NCI-H2107 treated with DMSO at 0.1 percent for 48 hours (cell line): ENCODE measurements around the gene SH3GL3.
A peak's percentile ranks its signal among the peaks of the same experiment; 100 is the strongest.

Source experiments
- DNase-seq: peaks from one replicate; lab custom pipeline; 2025; ENCODE audit not compliant: unreplicated experiment; lab: John Stamatoyannopoulos, UW

Gene SH3GL3

DNA sequence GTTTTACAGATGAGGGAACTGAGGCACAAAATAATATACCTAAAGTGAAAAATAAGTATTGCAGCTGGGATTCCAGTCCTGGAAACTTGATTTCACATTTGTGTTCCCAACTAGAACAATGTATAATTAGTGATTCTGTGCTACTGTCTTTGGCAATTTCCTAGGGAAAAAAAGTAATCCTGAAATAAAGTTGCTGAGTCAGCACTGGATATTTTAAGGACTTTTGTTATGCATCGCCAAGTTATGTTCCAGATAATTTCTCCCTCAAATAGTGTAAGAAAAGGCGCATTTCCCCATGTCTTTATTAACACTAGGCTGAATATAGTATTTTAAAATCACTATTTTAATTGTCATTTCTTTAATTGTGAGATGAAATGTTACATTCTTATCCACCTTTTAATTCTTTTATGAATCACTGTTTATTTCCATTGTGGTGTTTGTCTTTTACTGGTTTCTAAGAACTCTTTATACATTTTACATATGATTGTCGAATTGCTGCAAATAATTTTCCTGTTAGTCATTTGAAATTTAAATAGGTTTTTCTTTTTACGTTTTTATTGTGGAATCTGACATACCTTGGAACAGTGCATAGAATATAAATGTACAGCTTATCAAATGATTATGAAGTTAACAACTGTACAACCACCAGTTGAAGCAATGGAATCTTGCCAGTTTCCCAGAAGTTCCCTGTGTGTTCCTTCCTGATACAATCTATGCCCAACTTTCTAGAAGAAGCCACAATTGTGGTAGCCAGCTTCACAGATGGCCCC is 56.6 kb downstream of the SH3GL3 start:
- DNase-seq = no peak

DNA sequence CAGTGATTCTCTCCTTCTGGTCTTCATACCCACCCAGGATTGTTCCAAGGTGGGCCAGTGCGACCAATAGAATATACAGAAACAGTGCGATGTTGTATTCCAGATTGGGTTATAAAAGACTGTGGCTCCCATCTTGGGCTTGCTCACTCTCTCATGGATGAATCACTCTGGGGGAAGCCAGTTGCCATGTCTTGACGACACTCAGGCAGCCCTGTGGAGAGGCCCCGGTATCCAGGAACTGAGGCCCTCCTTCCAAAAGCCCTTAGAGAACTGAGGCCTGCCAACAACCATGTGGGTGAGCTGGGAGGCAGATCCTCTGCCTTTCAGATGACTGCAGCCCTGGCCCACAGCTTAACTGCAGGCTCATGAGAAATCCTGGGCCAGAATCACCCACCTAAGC is 57.2 kb downstream of the SH3GL3 start:
- DNase-seq = no peak

DNA sequence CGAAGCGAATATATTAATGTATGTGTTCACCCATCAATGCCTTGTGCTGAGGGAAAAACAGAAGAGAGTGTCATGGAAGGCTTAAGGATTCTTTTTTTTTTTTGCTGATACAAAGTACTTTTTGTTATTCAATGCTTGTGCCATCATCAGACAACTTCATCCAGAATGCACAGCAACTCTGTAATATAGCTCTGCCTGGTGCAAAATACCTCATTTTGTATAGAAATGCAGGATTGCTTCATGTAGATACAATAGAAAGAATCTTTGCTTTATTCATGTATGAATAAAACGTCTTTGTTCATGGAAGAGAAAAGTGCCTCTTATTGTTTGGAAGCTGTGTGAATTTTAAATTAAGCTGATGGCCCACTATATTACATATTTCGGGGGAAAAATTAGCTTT is 62.9 kb downstream of the SH3GL3 start:
- DNase-seq = no peak

DNA sequence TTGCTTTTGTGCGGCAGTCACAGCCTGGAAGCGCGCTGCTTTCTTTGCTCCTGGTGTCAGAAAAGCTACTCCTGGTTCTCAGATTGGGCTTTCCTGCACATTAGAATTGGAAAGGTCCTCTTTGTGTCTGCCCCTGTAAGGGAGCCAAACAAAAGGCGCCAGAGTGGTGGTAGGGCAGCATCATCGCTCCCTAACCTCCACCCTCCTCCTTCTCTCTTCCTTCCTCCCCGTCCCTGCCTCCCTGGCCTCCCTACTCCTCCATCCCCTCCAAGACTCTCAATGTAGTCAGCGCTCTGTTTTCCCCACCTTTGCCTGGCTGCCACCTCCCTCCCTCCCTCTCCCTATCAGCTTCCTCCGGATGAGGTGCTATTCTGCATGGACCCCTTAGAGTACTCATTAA is 65.3 kb downstream of the SH3GL3 start:
- DNase-seq = no peak

DNA sequence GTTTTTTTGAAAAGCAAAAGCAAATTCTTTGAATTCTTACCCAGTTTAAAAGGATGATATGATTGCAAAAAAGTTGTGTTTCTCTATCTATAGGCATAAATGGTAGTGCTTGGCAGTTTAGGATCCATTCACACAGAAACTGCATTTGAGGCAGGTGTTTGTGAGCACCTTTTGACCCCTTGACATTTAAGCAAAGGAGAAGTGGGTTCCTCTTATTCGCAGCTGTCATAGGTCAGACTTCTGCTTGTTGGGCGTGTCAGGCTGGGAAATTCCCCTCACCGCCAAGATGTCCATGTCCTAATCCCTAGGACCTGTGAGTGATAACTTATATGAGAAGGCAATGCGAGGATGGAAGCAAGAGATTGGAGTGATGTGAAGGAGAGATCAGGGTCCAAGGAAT is 67.4 kb downstream of the SH3GL3 start:
- DNase-seq = no peak

DNA sequence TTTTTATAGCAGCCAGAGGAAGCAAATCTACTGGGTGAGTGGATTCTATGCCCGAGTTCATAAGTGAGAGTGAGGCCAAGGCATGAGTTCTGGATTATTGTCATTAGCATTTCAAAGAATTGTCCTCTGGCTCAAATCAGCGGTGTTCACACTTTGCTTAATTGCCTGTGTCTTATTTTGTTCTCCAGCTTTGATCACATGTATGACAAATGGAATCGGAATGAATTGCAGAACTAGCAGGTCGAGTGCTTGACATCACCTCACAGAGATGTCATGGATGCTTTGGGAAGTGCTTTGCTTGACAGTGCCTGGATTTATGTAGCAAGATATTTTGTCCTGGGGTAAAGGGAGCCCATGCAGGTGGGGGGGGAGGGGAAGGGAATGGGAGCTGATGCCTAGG is 68.0 kb downstream of the SH3GL3 start:
- no peak for DNase-seq

DNA sequence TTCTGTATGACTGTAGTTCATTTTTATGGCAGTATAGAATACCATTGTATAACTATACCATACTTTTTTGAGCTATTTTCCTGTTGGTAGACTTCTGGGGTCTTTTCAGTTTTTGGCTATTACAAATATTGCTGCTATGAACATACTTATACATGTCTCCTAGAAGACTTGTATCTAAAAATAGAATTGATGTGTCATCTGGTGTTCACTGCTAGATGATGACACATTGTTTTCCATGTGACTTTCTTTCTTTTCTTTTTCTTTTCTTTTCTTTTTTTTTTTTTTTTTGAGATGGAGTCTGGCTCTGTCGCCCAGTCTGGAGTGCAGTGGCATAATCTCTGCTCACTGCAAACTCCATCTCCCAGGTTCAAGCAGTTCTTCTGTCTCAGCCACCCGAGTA is 69.8 kb downstream of the SH3GL3 start:
- no peak for DNase-seq

DNA sequence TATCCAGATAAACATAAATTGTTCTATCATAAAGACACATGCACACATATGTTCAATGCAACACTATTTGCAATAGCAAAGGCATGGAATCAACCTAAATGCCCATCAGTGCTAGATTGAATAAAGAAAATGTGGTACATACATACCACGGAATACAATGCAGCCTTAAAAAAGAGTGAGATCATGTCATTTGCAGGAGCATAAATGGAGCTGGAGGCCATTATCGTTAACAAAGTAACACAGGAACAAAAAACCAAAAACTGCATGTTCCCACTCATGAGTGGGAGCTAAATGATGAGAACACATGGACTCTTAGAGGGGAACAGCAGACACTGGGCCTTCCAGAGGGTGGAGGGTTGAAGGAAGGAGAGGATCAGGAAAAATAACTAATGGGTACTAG is 79.2 kb downstream of the SH3GL3 start:
- DNase-seq = no peak

DNA sequence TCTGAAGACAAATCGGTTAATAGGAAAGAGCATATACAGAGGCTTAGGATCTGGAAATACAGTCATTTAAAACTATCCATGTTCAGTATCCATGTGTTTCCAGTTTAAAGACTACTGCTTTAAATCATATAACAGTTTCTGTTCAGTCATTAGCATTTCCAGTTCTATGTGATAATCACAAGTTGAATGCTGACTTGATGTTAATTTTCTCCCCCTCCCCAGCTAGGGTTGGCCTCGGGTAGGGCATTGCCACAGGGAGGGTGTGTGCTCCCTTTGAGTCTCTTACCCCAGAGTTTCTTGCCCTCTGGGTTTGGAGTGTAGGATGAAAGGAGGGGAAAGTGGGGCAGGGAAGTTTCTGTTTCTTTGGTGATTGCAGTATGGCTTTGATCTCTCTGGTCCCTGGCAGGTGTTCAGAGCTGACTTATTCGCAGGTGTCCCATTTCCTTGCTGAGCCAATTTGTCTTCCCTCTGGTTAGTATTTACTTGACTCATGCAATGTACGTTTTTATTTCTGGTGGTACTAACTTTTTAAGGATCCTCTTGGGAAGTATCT is 86.3 kb downstream of the SH3GL3 start:
- DNase-seq = no peak

DNA sequence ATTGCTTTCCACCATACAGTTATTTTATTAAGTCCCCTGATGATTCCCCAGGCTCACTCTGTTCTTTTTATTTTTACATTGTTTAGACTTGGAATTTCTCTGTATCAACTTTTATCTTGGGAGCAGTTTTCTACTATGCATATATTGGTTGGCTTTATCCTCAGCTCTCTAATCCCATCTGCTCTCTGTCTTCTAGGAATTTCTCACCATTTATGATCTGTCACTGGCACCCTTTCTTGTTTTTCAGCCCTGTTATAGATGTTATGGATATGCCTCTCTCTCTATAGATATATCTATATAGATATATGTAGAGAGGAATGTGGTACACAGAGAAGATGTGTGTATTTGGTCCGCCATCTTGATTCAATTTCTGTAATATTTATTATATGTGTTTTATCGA is 90.5 kb downstream of the SH3GL3 start:
- DNase-seq = no peak

DNA sequence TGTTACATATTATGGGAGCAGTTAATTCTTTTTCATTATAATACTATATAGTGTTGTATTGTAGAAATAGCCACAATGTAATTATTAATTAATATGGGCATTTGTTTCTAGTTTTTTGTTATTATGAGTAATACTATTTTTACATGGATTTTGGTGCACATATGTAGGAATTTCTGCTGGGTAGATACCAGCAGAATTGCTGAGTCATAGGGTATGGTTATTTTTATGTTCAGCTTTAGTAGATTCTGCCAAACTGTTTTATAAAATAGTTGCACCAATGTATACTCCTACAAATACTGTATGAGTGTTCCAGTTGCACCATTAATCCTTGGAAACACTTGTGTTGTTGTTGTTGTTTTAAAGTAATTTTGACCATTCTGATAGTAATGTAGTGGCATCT is 91.5 kb downstream of the SH3GL3 start:
- no peak for DNase-seq

DNA sequence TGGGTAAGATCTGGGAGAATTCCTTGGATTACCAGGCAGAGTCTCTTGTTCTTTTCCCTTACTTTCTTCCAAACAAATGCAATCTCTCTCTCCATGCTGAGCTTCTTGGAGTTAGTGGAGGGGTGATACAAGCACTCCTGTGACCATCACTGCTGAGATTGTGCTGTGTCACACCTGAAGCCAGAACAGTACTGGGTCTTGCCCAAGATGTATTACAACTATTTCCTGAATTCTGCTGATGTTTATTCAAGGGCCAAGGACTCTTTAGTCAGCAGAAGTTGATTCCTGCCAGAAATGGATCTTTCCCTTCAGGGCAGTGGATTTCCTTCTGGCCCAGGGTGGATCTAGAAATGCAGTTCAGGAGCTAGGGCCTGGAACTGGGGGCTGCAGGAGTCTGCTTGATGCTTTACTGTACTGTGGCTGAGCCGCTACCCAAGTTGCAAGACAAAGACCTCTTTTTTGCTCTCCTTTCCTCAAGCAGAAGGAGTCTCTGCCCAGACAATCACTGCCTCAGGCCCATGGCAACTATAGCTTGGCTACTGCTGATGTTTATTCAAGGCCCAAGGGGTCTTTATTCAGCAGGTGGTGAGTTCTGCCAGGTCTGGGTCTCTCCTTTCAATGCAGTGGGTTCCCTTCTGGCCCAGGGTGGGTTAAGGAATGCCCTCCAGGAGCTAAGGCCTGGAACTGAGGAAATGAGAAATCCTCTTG is 98.8 kb downstream of the SH3GL3 start:
- DNase-seq = no peak

DNA sequence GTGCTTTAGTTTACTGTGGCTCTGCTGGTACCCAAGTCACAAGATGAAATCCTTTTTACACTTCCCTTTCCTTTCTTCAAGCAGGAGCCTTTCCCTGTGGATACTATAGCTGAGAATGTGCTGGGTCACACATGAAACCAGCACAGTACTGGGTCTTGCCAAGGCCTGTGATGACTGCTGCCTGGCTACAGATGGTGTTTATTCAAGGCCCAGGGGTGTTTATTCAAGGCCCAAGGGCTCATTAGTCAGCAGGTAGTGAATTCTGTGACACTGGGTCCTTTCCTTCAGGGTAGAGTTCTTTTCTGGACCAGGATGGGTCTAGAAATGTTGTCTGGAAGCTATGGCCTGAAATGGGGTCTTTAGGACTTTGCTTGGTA is 99.4 kb downstream of the SH3GL3 start:
- no peak for DNase-seq

DNA sequence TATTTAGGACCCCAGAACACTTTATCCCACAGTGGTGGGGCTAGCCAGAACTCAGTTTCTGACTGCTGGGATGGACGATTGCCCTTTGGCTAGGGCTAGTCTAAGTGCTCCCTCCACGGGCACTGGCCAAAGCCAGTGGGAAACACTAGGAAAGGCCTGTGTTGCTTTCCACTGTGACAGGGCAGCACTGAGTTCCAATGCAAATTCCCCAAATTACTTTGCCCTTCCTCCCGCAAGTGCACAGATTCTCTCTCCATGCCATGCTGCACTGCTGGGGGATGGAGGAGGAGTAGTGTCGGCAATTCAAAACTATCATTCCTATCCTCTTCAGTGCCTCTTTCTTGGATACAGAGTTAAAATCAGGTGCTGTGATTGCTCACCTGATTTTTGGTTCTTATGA is 100.0 kb downstream of the SH3GL3 start:
- no peak for DNase-seq

DNA sequence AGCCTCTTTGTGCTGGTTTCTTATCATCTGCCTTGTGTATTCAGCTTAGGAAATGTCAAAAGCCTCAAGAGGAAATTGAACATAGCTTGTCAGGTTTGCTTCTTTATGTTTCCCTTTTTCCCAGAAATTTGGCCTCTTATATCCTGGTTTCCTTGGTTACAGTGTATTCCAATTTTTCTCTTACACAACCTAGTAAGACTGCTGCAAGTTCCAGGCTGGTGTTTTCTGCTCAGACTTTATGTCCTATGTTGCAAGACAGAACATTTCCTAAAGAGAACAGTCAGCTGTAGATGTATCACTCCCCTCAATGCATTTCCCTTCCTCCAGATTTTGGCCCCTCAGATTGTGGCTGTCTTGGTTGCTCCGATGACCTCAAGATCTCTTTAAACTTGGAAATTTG is 102.5 kb downstream of the SH3GL3 start:
- DNase-seq = no peak

DNA sequence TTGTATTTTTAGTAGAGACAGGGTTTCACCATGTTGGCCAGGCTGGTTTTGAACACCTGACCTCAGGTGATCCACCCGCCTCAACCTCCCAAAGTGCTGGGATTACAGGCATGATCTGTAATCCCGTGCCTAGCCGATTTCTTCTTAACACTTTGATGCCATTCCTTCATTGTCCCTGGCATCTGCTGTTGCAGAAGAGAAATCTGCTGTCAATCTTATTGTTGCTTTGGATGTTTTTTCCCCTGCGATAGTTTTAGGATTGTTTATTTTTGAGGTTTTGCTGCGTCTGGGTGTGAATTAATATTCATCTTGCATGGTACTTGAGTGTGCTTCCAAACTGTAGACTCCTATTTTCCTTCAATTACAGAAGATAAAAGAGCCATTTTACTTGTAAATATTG is 107.4 kb downstream of the SH3GL3 start:
- no peak for DNase-seq

DNA sequence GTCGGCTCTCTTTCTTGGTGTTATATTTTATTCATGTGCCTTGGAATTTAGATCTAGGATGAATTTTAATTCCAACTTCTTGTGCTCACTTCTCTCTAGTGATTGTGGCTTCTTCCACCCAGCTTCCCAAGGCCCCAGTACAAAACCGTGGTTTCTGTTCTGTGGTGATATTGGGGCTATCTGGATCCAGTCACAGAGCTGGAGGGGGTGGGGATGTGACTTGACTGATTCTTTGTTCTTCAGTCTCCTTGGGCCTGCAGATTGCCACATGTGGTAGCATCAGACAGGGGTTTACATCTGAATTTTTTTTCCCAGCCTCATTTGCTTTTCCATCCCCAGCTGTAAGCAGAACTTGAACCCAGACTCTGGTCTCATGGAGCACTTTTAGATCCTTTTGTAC is 108.2 kb downstream of the SH3GL3 start:
- DNase-seq = no peak

DNA sequence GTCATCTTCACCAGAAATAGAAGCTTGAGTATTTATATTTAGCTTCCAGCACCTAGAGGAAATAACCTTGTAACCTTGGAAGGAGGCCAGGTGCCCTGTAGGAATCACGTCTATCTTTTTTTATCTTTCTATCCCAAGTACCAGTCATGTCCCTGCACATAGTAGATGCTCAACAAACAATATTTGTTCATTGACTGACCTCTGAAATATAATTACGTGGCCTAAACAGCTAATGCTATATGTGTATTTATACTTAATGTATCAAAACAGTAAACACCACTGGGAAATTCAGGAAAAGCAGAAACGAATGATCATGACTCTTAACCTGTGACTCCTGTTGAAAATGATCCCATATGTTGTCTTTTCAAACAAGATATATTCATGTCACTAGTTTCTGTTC is 108.9 kb downstream of the SH3GL3 start:
- no peak for DNase-seq

DNA sequence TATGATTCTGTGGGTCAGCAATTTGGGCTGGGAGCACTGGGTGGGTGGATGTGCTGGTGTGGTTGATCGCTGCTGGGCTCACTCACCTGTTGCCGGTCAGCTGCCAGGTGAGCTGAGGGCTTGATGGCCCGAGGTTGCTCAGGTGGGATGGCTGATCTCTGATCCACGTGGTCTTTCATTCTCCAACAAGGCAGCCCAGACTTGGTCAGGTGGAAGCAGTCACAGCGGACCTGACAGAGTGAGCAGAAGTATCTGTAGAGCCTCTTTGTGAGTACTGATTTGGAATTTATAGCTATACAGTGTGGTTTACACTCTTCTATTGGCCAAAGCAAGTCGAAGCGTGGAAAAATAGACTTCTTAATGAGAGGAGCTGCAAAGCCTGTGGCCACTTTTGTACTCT is 109.6 kb downstream of the SH3GL3 start:
- DNase-seq = no peak

DNA sequence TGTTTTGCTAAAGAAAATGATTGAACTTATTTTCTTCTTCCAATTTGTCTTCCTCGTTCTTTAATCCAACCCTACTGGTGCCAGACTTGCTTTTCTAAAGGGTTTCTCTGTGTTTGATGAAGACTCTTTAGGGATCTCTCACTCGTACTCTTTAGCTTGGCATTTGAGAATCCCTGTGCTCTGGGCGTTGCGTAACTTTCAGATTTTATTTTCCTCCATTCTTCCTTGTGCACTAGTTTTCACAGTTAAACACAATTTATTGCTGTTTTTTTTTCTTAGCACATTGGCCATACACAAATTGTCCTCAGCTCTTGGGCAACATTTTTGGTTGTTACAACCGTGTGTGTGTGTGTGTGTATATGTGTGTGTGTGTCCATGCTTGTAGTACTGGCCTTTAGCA is 111.0 kb downstream of the SH3GL3 start:
- DNase-seq = no peak

DNA sequence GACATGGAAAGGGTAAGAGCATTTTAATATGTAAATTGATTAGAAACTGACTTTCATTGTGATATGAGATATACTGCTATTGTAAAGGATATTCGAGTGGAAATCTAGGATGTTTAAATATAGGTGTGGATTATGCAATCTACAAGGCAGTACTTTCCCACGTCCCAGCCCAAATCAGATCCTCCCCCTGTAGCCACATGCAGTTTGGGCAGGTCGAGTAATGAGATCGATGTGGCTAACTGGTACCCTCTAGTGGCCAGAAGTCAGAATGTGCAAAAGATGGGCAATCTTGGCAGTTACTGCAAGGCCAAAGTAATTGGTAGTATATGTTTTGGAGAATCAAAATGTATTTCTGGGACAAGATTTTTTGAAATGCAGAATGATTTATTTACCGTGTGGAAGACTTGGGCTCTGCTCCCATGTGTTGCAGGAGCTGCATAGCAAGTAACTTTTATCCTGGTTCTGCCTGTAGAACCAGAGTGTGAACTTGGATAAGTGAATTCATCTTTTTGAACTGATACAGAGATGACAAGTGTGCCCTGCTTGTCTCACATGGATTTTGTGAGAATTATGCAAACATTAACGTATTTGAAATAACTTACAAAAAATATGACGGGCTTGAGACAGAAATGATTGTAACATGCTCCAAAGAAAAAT is 112.3 kb downstream of the SH3GL3 start:
- DNase-seq = peak; percentile 17

DNA sequence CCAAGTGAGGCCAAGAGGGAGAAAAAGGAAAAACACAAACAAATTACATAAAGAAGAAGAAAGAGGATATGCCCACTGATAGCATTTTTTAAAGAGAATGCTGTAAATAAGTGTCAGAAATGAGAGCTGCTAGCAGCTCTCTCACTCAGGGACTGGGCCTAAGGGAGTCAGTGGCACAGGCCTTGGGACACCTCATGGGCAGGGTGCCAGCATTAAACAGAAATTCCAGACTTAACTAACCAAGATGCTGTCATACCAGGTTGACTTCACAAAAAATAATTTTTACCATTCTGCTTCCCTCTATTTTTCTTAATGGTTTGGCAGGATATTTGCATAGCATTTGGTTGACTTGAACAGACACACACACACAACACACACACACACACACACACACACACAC is 114.5 kb downstream of the SH3GL3 start:
- no peak for DNase-seq
